ENCODE measurements around the gene ANKRD26.

The ANKRD26 gene

GRCh38 chr10:27019827-27020226 is 80.5 kb downstream of the ANKRD26 start:
- no peak for DNase-seq

DNA sequence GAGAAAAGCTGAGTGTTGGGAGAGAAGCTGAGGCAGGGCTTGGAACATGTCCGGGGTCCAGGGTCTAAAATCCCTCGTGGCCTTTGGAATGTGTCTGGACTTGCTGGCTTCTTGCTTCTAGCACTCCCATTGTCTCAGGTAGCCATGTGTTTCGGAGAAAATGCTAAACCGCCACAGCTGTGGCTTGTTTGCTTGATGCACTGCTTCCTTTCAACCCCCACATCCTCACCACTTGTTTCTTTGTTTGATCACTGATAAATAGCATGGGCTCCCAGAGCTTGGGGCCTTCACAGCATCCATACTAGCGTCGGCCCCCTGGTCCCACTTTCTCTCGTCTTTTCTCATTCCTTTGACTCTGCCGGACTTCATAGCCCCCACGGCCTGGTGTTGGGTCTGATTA is 102.7 kb downstream of the ANKRD26 start:
- DNase-seq = no peak

- DNase-seq = no peak
Observed at GRCh38 chr10:26994743-26995142, 105.6 kb downstream of the ANKRD26 start.

DNA sequence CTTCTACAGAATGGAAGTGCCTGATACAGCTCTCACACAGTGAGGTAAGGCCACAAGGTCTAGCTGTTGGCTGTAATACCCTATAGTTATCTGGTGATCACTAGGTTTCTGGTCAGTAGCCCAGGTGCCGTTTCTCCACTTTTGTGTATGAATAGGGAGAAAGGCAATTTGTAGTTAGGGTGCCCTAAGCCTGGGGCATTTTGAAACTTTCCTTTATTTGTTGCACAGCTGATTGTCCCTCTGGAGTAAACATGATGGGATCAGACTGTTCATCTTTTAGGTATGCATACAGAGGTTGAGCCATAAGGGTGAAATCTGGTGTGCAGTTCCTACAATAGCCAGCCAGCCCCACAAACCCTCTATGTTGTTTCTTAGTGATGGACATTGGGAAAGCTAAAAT is 112.4 kb downstream of the ANKRD26 start:
- no peak for DNase-seq

- no peak for DNase-seq
Observed at GRCh38 chr10:26983156-26983555, 117.1 kb downstream of the ANKRD26 start.

- DNase-seq = no peak
Observed at GRCh38 chr10:26982058-26982457, 118.2 kb downstream of the ANKRD26 start.

DNA sequence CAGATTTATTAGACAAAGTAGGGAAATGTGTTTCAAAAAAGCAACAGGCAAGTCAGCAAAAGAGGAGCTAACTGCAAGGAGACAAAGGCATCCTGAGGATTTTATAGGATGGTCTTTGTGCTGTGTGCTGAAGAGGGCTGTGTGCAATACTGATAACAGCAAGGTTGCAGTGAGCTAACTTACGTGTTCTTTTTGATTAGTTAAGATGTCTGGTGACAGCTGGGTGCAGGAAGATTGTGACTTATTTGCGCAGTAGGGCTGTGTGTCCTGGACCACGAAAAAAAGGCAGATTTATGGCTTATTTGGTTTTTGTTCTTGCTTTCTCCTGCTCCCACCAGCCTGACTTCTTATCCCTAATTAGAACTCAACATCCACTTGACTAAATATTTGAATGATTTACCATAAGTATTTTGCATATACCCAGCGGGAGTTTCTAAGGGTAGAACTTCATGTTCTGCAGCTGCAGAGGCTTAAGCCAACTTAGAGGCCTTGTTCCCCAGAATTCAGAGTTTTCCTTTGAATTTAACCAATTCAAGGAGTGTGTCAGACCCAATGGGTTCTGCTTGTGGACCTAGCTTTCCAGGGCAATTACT is 119.0 kb downstream of the ANKRD26 start:
- no peak for DNase-seq

- no peak for DNase-seq
Observed at GRCh38 chr10:26978519-26978918, 121.8 kb downstream of the ANKRD26 start.

DNA sequence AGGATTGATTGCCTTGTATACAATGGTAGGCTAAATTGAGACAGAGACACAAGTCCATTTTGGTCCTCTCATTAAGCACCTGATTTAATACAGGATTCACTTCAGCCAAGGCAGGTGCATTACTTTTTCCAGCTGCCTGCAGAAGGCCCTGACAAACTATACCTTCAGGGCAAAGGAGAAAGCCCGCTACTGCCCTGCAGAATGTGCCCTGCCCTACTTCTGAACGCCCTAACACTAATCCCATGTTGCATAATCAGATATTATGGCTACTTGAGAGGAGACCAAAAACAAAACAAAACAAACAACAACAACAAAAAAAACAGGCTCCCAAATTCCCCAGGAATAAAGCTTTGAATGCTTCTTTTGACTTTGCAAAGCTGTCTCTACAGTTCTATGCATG is 122.7 kb downstream of the ANKRD26 start:
- no peak for DNase-seq

- no peak for DNase-seq
Observed at GRCh38 chr10:26970667-26971066, 129.6 kb downstream of the ANKRD26 start.

- DNase-seq = no peak
Observed at GRCh38 chr10:26969145-26969926, 131.0 kb downstream of the ANKRD26 start.

DNA sequence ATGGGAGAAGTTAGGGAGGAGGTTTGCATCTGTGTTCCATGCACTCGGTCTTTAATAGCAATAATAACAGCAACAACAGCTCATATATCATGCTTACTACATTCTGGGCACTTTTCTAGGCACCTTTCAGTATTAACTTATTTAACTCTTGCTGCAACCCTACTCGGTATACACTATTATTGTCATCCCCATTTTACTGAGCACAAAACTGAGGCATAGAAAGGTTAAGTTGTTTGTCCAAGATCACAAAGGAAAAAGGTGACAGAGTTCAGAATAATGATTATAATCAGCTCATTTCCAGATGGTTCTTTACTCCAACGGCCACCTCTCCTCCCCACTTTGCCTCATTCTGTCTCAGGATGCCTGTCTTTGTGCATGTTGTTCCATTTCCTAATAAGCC is 137.5 kb downstream of the ANKRD26 start:
- DNase-seq = no peak

GRCh38 chr10:26960308-26960707 is 140.0 kb downstream of the ANKRD26 start:
- no peak for DNase-seq

GRCh38 chr10:26959841-26960240 is 140.5 kb downstream of the ANKRD26 start:
- no peak for DNase-seq
